ENCODE results near the gene DCAF4. TPM values are rescaled to one million over a fixed set of nuclear protein-coding genes. Genes with fewer than 3 reads are reported as not detected.

The DCAF4 gene
- total RNA-seq, 1 experiment from 2014 or later: 20.0 TPM

- TF ChIP-seq, protein P1, sequence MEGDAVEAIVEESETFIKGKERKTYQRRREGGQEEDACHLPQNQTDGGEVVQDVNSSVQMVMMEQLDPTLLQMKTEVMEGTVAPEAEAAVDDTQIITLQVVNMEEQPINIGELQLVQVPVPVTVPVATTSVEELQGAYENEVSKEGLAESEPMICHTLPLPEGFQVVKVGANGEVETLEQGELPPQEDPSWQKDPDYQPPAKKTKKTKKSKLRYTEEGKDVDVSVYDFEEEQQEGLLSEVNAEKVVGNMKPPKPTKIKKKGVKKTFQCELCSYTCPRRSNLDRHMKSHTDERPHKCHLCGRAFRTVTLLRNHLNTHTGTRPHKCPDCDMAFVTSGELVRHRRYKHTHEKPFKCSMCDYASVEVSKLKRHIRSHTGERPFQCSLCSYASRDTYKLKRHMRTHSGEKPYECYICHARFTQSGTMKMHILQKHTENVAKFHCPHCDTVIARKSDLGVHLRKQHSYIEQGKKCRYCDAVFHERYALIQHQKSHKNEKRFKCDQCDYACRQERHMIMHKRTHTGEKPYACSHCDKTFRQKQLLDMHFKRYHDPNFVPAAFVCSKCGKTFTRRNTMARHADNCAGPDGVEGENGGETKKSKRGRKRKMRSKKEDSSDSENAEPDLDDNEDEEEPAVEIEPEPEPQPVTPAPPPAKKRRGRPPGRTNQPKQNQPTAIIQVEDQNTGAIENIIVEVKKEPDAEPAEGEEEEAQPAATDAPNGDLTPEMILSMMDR (conservative IDR thresholded peaks at IDR 0.05): no peak
- no peak for TF ChIP-seq EZH2 (IDR thresholded peaks at IDR 0.05; ENCODE audit: low read depth)
- Histone ChIP-seq H4K20me1 (ENCODE audit: insufficient read depth) (no peaks in the 10 kb centered on the region), H3K9me2 (ENCODE audit: insufficient read depth) (no peaks in the 10 kb centered on the region), H3K9me3 (ENCODE audit: insufficient read depth, low read depth) (no peaks in the 10 kb centered on the region), H3K79me2 (ENCODE audit: low read depth) (no peaks in the 10 kb centered on the region), H3K4me3 (no peak overlapping the region), H3K27ac (no peak overlapping the region), H3K36me3 (ENCODE audit: low read depth) (no peaks in the 10 kb centered on the region), H3K4me2 (no peak overlapping the region), H2AFZ (no peak overlapping the region), H3F3A (ENCODE audit: insufficient read depth, low read depth) (no peaks in the 10 kb centered on the region), H3K27me3 (ENCODE audit: insufficient read depth, low read depth) (no peaks in the 10 kb centered on the region), H3K4me1 (replicated peaks; ENCODE audit: insufficient read depth) (no peaks in the 10 kb centered on the region)
- POLR2A ChIA-PET (ENCODE audit: unreplicated experiment): no interaction called here
- intact Hi-C loops (cut with micrococcal nuclease; ENCODE audit: unreplicated experiment): no loop called here
- CTCF ChIA-PET: no interaction called here
- DNase-seq: no peak
- no TSS peak for BruUV-seq (replicated peaks)
These were observed 43.9 kb downstream of the DCAF4 start for GRCh38 chr14:72970058-72970630.

GRCh38 chr14:72970824-72971434, 44.7 kb downstream of the DCAF4 start:
- Histone ChIP-seq H2AFZ (no peak overlapping the region), H4K20me1 (ENCODE audit: insufficient read depth) (no peaks in the 10 kb centered on the region), H3K36me3 (ENCODE audit: low read depth) (no peaks in the 10 kb centered on the region), H3K4me2 (no peak overlapping the region), H3K27me3 (ENCODE audit: insufficient read depth, low read depth) (no peaks in the 10 kb centered on the region), H3K4me1 (replicated peaks; ENCODE audit: insufficient read depth) (no peaks in the 10 kb centered on the region), H3K9me2 (ENCODE audit: insufficient read depth) (no peaks in the 10 kb centered on the region), H3K79me2 (ENCODE audit: low read depth) (no peaks in the 10 kb centered on the region), H3K4me3 (no peak overlapping the region), H3K27ac (no peak overlapping the region), H3K9me3 (ENCODE audit: insufficient read depth, low read depth) (no peaks in the 10 kb centered on the region), H3F3A (ENCODE audit: insufficient read depth, low read depth) (no peaks in the 10 kb centered on the region)
- ChIA-PET POLR2A (ENCODE audit: unreplicated experiment) (no interaction called here), CTCF (no interaction called here)
- DNase-seq: no peak
- BruUV-seq (replicated peaks): no TSS peak
- TF ChIP-seq, protein P1 (conservative IDR thresholded peaks at IDR 0.05): no peak
- TF ChIP-seq EZH2 (IDR thresholded peaks at IDR 0.05; ENCODE audit: low read depth): no peak
- intact Hi-C loops (cut with micrococcal nuclease; ENCODE audit: unreplicated experiment): no loop called here

GRCh38 chr14:72974661-72975060, 48.4 kb downstream of the DCAF4 start:
- TF ChIP-seq, protein P1 (conservative IDR thresholded peaks at IDR 0.05): no peak
- no peak for TF ChIP-seq EZH2 (IDR thresholded peaks at IDR 0.05; ENCODE audit: low read depth)
- Histone ChIP-seq H3K4me1 (replicated peaks; ENCODE audit: insufficient read depth) (no peaks in the 10 kb centered on the region), H2AFZ (no peak overlapping the region), H3K27ac (no peak overlapping the region), H3K36me3 (ENCODE audit: low read depth) (no peaks in the 10 kb centered on the region), H3K79me2 (ENCODE audit: low read depth) (no peaks in the 10 kb centered on the region), H3F3A (ENCODE audit: insufficient read depth, low read depth) (no peaks in the 10 kb centered on the region), H3K27me3 (ENCODE audit: insufficient read depth, low read depth) (no peaks in the 10 kb centered on the region), H3K4me3 (no peak overlapping the region), H3K4me2 (no peak overlapping the region), H4K20me1 (ENCODE audit: insufficient read depth) (no peaks in the 10 kb centered on the region), H3K9me2 (ENCODE audit: insufficient read depth) (no peaks in the 10 kb centered on the region), H3K9me3 (ENCODE audit: insufficient read depth, low read depth) (no peaks in the 10 kb centered on the region)
- POLR2A ChIA-PET (ENCODE audit: unreplicated experiment): no interaction called here
- no peak for DNase-seq
- CTCF ChIA-PET: no interaction called here
- intact Hi-C loops (cut with micrococcal nuclease; ENCODE audit: unreplicated experiment): no loop called here
- BruUV-seq (replicated peaks): no TSS peak

Measured in PC-9 (cell line).